Stomach (tissue), 4 donors: ENCODE measurements around the gene EPHA10.

Source experiments
- CTCF ChIP-seq, 7 experiments: fragments of 450-650 bp in 4 of 7; fragments of 200-600 bp in 3 of 7; sonication (generic) in 3 of 7; IDR thresholded peaks; one replicate each; pipeline ENCODE4 v1.5.1; 2016 to 2019; ENCODE audit warnings: antibody characterized with exemption in 7 of 7, control low read depth in 2 of 7, mild to moderate bottlenecking in 1 of 7
- POLR2A ChIP-seq, 4 donors: fragments of 450-650 bp; IDR thresholded peaks; one replicate each; pipeline ENCODE4 v1.6.1; 2016; ENCODE audit warnings: antibody characterized with exemption in 4 of 4, control low read depth in 2 of 4, mild to moderate bottlenecking in 1 of 4, moderate library complexity in 1 of 4
- POLR2AphosphoS5 ChIP-seq, 3 donors: sonication (generic); formaldehyde crosslinking; IDR thresholded peaks; one replicate each; pipeline ENCODE4 v1.6.1; 2016; ENCODE audit warnings: antibody characterized with exemption in 3 of 3

- no peak for TF ChIP-seq POLR2A (IDR thresholded peaks at IDR 0.05)
- no peak for TF ChIP-seq CTCF (IDR thresholded peaks at IDR 0.05)
- no peak for TF ChIP-seq POLR2AphosphoS5 (IDR thresholded peaks at IDR 0.05)
These were observed 50.2 kb downstream of the EPHA10 start for GRCh38 chr1:37714689-37715088.
